HUES6 (cell line): ENCODE data around the gene ZNF630.
"Not testable (repeated sequence)": the region's sequence is repeated elsewhere in the genome, so short reads cannot be mapped to it uniquely, and the experiment has no call there.

ENCODE experiments used
- H3K27ac ChIP-seq: 2 replicates; pipeline ENCODE4 v1.7.0; 2013; ENCODE audit warnings: low read depth, mild to moderate bottlenecking, low read length, inconsistent platforms
- H3K27me3 ChIP-seq: 2 replicates; pipeline ENCODE4 v1.6.1; 2013; ENCODE audit warnings: low read length; ENCODE audit not compliant: control insufficient read depth, insufficient read depth
- H3K36me3 ChIP-seq: 2 replicates; pipeline ENCODE4 v1.6.1; 2013; ENCODE audit warnings: low read length; ENCODE audit not compliant: control insufficient read depth, insufficient read depth
- H3K4me1 ChIP-seq: 2 replicates; pipeline ENCODE4 v1.6.1; 2013; ENCODE audit warnings: low read length; ENCODE audit not compliant: control insufficient read depth, insufficient read depth
- H3K4me3 ChIP-seq: 2 replicates; pipeline ENCODE4 v1.5.1; 2013; ENCODE audit warnings: low read depth, low read length
- H3K9ac ChIP-seq: one replicate; pipeline ENCODE4 v1.6.1; 2013; ENCODE audit warnings: mild to moderate bottlenecking, low read length
- H3K9me3 ChIP-seq: 2 replicates; pipeline ENCODE4 v1.6.1; 2013; ENCODE audit warnings: low read depth, low read length; ENCODE audit not compliant: control insufficient read depth, insufficient read depth

The ZNF630 gene

DNA sequence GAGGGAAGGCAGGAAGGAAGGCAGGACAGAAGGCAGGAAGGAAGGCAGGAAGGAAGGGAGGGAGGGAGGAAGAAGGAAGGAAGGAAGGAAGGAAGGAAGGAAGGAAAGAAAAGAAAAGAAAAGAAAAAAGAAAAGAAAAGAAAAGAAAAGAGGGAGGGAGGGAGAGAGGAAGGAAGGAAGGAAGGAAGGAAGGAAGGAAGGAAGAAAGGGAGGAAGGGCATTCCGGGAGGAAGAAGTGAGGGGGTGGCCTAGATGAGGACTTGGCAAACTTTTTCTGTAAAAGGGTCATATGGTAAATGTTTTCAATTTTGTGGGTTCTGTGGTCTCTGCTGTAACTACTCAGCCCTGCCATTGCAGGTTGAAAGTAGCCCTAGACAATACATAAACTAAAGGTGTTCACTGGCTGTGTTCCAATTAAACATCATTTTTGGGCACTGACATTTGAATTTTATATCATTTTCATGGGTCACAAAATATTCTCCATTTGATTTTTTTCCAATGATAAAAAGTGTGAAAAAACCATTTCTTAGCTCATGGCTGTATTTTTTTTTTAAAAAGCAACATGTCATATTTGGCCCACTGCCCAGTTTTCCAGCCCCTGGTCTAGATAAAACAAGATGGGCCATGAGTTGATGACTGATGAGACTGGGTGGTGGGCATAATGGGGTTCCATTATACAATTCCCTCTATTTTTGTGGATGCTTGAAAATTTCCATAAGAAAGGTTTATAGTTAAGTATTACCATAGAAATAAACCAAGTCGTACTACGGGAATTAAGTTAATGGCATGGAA, 3.1 kb downstream of the ZNF630 start:
- H3K36me3 ChIP-seq, result 0 out of 2 replicates have a peak, but pooled peaks cover 2% of the 10 kb centered on the region
- H3K9me3 ChIP-seq, result peaks cover 7% of the 10 kb centered on the region
- no peak overlapping the region for H3K9ac ChIP-seq
- H3K27me3 ChIP-seq, result no peaks in the 10 kb centered on the region
- no peaks in the 10 kb centered on the region for H3K4me1 ChIP-seq
- H3K27ac ChIP-seq, result no peak overlapping the region
- no peak overlapping the region for H3K4me3 ChIP-seq

DNA sequence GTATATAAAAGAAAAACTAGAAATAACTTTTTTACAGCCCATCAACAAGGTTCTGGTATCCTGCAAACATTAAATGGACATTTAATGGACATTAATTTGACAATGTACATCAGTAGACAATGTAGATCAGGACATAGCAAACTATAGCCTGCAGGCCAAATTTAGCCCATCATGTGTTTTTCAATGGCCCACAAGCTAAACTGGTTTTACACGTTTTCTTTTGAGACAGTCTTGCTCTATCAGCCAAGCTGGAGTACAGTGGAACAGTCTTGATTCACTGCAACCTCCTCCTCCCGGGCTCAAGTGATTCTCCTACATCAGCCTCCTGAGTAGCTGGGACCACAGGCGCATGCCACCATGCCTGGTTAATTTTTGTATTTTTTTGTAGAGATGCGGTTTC, 7.2 kb downstream of the ZNF630 start:
- H3K4me1 ChIP-seq, result no peaks in the 10 kb centered on the region
- no peak overlapping the region for H3K9ac ChIP-seq
- H3K9me3 ChIP-seq, result peaks cover 21% of the 10 kb centered on the region
- no peak overlapping the region for H3K27ac ChIP-seq
- peaks cover 5% of the 10 kb centered on the region; the same call in 1 of the 2 replicates for H3K36me3 ChIP-seq
- H3K4me3 ChIP-seq, result no peak overlapping the region
- no peaks in the 10 kb centered on the region for H3K27me3 ChIP-seq

DNA sequence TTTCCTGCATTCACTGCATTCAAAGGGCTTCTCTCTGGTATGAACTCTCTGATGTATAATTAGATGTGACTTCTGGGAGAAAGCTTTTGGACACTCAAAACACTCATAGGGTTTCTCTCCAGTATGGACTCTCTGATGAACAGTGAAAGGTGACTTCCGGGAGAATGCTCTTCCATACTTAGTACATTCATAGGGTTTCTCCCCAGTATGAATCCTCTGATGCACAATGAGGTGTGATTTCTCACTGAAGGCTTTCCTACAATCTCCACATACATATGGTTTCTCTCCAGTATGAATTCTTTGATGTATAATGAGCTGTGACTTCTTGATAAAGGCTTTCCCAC, 12.2 kb downstream of the ZNF630 start:
- Histone ChIP-seq H3K4me3 (no peak overlapping the region), H3K9me3 (peaks cover 48% of the 10 kb centered on the region), H3K36me3 (peaks cover 4% of the 10 kb centered on the region), H3K27ac (no peak overlapping the region), H3K27me3 (no peaks in the 10 kb centered on the region), H3K4me1 (no peaks in the 10 kb centered on the region), H3K9ac (no peak overlapping the region)

DNA sequence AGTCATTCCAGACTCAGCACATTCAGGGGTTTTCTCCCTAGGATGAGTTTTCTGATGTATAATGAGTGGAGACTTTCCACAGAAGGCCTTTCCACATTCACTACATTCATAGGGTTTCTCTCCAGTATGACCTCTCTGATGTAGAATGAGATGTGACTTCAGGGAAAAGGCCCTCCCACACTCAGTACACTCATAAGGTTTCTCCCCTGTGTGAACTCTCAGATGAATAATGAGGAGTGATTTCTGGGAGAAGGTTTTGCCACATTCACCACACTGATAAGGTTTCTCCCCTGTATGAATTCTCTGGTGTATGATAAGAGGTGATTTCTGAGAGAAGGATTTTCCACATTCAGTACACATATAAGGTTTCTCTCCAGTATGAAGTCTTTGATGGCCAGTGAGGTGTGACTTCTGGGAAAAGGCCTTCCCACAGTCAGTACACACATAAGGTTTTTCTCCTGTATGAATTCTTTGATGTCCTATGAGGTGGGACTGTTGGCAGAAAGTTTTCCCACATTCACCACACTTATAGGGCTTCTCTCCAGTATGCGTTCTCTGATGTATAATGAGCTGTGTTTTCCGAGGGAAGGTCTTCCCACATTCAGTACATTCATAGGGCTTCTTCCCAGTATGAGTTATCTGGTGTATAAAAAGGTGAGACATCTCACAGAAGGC, 12.7 kb downstream of the ZNF630 start:
- no peaks in the 10 kb centered on the region for H3K4me1 ChIP-seq
- H3K27ac ChIP-seq, result no peak overlapping the region
- no peak overlapping the region for H3K9ac ChIP-seq
- no peaks in the 10 kb centered on the region for H3K27me3 ChIP-seq
- peaks cover 44% of the 10 kb centered on the region for H3K9me3 ChIP-seq
- H3K36me3 ChIP-seq, result peaks cover 3% of the 10 kb centered on the region
- H3K4me3 ChIP-seq, result no peak overlapping the region

DNA sequence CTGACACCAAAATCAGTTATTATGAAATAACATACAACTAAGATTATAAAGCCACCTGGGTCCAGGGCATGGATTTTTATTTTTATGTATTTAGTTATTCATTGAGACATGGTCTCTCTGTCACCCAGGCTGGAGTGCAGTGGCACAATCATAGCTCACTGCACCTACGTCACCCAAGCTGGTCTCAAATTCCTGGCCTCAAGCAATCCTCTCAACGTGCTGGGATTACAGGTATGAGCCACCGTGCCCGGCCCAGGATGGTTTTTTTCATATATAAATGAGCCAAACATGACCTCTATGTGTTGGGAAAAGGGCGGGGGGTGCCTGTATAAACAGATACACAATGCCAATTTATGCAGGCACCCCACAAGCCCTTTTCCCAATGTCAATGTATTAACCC, 24.6 kb downstream of the ZNF630 start:
- Histone ChIP-seq H3K9me3 (peaks cover 18% of the 10 kb centered on the region; the same call in 1 of the 2 replicates), H3K4me3 (no peak overlapping the region), H3K27me3 (no peaks in the 10 kb centered on the region), H3K4me1 (peaks cover 9% of the 10 kb centered on the region; the same call in 1 of the 2 replicates), H3K27ac (no peak overlapping the region), H3K9ac (no peak overlapping the region), H3K36me3 (no peaks in the 10 kb centered on the region)

DNA sequence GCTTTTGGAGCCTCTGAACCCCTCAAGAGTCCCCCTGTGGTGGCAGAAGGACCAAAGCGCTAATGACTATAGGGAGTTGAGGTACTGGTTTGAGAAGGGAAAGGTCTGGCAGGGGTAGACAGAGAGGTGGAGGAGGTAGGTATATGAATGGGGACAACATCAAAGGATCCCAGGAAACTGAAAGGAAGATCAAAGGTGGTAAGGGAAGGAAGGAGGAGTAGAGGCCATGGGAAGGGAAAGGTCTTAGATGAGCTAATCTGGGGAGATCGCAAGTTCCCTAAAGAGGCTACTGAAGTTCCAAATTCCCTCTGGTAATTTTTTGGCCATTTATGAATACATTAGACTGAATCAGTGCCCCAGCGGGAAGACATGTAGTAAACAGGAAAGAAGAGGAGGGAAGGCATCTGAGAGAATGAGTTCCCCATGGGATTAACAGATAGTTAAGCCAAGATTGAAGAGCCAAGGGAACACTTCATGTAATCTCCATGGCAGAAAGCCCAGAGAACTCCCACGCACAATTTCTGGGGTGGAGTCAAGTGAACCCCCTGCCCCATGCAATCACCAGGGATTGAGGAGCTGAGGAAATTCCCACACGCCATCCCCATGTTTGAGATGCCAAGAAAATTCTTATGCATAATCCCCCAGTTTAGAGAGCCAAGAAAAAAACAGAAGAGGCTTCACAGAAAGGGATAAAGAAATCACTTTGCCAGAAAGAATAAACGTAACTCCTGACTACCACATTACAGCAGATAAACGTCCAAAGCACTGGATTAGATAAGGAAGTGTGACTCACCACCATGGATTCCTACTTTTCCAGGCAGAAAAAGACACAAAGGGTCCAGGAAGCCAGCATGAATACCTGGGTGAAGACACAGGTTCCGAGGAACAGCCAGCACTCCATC, 25.8 kb downstream of the ZNF630 start:
- Histone ChIP-seq H3K27me3 (no peaks in the 10 kb centered on the region), H3K4me3 (no peak overlapping the region; the same call in 1 of the 2 replicates), H3K36me3 (no peaks in the 10 kb centered on the region), H3K27ac (peak overlapping the region; percentile 57; the same call in 1 of the 2 replicates), H3K9ac (no peak overlapping the region), H3K4me1 (peaks cover 9% of the 10 kb centered on the region; the same call in 1 of the 2 replicates), H3K9me3 (peaks cover 16% of the 10 kb centered on the region; the same call in 1 of the 2 replicates)

DNA sequence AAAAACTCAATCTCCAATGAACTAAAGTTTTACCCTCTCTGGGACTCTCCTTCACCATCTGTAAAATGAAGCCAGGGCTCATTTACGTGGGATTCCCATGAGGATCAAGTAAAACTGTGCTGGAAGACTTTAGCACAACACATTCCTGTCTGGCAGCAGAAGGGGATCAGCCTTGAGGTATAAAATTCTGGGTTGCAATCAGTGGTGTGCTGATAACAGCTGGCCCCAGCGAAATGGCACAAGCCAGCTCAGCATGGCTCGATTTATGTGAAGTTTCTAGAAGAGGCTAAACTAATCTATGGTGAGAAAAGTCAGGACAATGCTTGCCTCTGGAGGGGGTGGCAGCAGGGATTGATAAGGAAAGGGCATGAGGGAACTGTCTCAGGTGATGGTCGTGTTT, 28.4 kb downstream of the ZNF630 start:
- H3K4me1 ChIP-seq, result peaks cover 9% of the 10 kb centered on the region; the same call in 1 of the 2 replicates
- no peak overlapping the region for H3K4me3 ChIP-seq
- H3K27me3 ChIP-seq, result no peaks in the 10 kb centered on the region
- H3K9me3 ChIP-seq, result peaks cover 14% of the 10 kb centered on the region; the same call in 1 of the 2 replicates
- H3K36me3 ChIP-seq, result no peaks in the 10 kb centered on the region
- no peak overlapping the region for H3K27ac ChIP-seq
- H3K9ac ChIP-seq, result no peak overlapping the region

DNA sequence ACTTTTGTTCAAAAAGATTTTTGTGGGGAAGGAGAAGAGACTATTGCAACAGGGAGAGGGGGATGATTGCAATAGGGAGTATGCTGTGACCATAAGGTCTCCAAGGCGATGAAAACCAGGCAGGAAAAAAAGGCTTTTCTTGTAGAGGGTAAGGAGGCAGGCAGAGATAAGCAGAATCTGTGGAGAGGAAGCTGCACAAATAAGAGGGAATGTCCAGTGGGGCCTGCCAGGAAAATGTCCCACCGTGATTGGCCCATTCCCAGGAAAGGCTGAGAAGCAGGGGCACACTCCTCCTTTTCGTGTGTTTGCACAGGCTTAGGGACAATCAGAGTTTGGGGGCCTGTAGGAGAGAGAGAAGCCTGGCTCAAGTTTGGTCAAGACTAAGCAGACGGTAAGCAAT, 35.5 kb downstream of the ZNF630 start:
- no peak overlapping the region for H3K4me3 ChIP-seq
- H3K4me1 ChIP-seq, result no peaks in the 10 kb centered on the region
- H3K27ac ChIP-seq, result no peak overlapping the region
- H3K9ac ChIP-seq, result no peak overlapping the region
- H3K9me3 ChIP-seq, result peaks cover 14% of the 10 kb centered on the region; the same call in 1 of the 2 replicates
- no peaks in the 10 kb centered on the region for H3K36me3 ChIP-seq
- no peaks in the 10 kb centered on the region for H3K27me3 ChIP-seq

DNA sequence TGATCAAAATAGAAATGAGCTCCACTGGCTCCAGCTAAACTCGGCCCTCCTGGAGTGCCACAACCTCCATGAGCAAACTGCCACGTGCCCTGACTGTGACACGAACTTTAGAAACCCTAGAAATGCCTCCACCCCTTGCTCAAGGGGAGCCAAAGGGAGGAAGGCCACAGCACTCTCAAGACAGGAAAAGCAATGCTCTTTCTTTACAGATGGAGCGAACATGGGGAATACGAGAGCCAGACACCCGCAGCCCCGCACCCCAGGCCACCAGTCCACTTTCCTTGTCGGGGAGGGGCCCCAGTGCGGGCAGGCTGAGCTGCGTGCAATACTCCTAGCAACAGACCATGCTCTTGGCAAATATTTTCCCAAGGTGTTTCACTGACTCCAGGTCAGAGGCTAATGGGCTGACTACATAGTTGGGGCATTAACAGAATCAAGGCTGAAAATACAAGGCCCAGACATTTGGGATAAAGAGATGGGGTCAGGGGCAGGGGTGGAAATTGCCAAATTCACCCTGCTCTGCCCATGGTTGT, 40.7 kb downstream of the ZNF630 start:
- peaks cover 17% of the 10 kb centered on the region; the same call in 1 of the 2 replicates for H3K9me3 ChIP-seq
- not testable (repeated sequence) for H3K27ac ChIP-seq, H3K4me1 ChIP-seq, H3K27me3 ChIP-seq, H3K9ac ChIP-seq, H3K36me3 ChIP-seq, H3K4me3 ChIP-seq

DNA sequence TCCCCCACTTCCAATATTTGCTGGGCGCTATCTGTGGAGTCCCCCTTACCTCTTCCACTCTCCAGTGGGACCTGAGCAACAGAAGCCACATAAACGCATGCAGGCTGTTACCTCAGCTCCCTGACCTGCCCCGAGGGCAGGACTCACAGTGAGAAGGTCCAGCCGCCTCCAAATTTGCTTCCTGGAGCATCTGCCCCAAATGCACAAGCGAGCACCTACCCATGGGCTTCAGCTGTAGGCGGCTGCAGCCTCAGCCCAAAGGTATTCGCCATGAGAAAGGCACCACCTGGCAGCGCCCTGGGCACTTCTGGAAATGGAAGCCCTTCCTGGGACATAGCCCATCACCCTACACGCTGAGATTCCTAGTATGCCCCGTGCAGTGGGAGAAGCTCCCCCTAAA, 41.2 kb downstream of the ZNF630 start:
- Histone ChIP-seq H3K9ac (no peak overlapping the region), H3K4me1 (no peaks in the 10 kb centered on the region), H3K9me3 (peaks cover 17% of the 10 kb centered on the region; the same call in 1 of the 2 replicates), H3K27me3 (no peaks in the 10 kb centered on the region), H3K27ac (no peak overlapping the region), H3K4me3 (no peak overlapping the region), H3K36me3 (no peaks in the 10 kb centered on the region)
